Dedifferentiated amniotic fluid mesenchymal stem cell (primary cell): ENCODE results near the gene METTL2B.

Experiments
- DNase-seq: peaks from one replicate; pipeline ENCODE4 v3.0.0-alpha.2; 2016; ENCODE audit errors: extremely low spot score

Gene METTL2B, protein sequence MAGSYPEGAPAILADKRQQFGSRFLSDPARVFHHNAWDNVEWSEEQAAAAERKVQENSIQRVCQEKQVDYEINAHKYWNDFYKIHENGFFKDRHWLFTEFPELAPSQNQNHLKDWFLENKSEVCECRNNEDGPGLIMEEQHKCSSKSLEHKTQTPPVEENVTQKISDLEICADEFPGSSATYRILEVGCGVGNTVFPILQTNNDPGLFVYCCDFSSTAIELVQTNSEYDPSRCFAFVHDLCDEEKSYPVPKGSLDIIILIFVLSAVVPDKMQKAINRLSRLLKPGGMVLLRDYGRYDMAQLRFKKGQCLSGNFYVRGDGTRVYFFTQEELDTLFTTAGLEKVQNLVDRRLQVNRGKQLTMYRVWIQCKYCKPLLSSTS

DNA sequence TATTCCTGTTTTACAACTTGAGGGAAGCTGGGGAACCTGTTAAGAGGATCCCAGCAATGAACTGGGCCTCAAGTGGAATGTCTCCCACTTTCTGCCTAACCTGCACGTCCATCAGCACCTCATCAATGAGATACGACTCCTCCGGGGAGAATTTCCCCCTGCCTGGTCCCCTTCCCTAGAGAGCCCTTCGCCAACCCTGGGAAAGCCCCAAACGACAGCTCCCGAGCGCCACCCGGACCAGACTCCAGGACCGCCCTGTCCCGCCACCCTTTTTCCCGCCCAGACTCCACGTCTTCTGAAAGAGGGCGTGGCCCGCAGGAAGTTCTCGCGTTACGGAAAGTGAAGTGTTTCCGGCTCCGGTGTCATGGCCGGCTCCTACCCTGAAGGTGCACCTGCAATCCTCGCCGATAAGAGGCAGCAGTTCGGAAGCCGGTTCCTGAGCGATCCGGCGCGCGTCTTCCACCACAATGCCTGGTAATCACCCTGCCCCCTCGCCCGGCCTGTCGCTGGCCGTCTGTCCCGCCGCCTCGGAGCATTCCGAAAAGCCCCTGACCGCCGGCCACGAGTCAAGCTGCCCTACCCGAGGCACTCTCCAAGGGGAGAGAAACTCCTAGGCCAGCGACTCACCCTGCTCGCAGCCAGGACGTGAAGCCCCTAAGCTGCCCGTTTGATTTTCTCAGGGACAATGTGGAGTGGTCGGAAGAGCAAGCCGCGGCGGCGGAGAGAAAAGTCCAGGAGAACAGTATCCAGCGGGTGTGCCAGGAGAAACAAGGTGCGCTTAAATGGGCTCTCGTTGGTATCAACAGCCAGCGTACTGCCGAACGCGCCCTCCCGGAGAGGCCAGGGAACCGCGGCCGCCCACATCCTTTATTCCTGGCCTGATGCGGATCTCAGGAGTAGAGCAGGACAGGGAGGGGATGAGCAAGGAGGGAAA lies at the start of gene METTL2B:
Gene METTL2B (plus strand): TSS at position 347 of the 934 bp plus-strand sequence. CDS start 18 bp downstream, at position 365.
- peak; percentile 90 for DNase-seq

DNA sequence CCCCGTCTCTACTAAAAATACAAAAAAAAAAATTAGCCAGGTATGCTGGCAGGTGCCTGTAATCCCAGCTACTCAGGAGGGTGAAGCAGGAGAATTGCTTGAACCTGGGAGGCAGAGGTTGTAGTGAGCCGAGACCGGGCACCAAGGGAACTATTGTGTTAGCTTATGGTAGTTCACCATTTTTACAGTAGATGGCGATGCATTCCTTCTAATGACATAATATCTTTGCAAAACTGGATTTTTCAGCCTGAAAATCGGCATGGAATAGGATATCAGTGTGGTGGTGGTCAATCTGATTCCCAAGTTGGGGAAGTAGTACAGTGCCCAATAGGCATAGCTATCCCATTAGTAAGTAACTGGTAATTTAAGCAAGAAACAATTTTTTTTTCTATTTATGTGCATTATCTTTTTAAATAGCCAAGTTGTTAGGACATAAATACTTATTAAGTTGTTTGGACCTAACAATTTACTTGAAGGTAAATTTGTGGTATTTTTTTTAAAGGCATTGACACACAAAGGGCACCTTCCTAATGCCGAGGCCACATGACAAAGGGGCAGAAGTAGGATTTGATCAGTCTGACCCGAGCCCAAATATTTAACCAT lies 49.2 kb upstream of the METTL2B start:
- DNase-seq: peak; percentile 67

GRCh38 chr7:128430207-128430606 lies 46.3 kb upstream of the METTL2B start:
- DNase-seq: no peak

DNA sequence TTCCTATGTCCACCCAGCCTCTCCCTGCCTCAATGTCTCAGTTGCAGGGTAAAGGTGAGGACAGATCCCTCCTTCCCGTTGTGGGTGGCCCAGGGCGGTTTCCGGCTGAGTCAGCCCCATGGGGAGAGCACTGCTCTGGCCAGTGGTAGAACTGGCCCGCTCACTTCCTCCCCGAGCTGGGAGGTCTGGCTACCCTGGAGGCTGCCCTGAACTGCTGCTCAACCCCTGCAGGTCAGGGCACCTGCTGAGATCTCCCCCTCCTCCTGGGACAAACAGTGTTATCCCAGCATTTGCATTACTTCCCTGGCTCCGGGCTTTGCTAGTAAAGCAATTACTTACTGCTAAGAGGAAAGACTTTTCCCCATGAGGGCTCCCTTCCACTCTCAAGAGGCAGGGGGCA lies 45.3 kb upstream of the METTL2B start:
- no peak for DNase-seq

GRCh38 chr7:128431754-128432153 lies 44.8 kb upstream of the METTL2B start:
- DNase-seq: no peak

DNA sequence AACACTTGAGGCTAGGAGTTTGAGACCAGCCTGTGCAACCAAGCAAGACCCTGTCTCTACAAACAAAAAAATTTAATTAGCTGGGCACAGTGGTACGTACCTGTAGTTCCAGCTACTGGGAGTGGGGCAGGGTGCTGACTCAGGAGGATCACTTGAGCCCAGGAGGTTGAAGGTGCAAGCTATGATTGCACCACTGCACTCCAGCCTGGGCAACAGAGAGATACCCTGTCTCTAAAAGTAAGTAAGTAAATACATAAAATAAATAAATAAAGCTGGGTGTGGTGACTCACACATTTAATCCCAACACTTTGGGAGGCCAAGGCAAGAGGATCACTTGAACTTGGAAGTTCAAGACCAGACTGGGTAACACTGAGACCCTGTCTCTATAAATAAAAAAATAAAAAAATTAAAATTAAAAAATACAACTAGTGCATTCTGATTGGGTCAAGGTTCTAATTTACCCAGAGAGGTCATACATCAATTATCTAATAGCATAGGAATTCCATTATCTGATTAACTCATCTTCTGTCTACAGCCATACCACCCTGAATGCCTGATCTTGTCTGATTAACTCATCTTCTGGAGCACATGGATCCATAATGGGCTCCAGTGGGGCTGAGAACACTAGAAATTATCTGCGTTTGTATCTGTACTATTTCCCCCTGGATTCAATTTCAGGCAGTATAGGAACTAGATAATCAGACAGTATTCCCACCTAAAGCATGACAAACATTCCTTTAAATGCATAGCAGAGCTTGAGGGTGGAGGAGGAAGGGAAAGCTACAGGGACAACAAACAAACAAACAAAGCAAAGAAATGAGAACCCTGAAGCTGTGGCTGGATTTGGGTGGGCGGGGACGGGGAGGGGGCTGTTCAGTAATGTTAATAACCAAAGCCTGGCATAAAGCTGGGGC lies 41.9 kb upstream of the METTL2B start:
- DNase-seq: no peak

DNA sequence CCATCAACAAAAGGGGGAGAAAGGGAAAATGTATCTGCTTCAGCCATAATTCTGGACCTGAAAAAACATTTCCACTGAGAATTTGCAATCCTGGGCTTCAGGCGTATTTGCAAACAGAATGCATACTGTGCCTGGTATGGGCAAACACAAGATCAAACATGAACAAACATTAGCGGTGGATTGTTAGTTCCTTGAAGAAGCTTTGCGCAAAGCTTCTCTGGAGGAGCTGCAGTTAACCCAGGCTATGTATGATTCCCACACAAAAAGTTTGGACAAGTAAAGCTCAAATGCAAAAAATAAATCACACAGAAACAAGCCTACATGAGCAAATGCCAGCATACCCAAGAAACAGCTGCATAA lies 41.2 kb upstream of the METTL2B start:
- no peak for DNase-seq

GRCh38 chr7:128437426-128438332 lies 38.9 kb upstream of the METTL2B start:
- DNase-seq: no peak

GRCh38 chr7:128442356-128442755 lies 34.2 kb upstream of the METTL2B start:
- no peak for DNase-seq

- no peak for DNase-seq
Observed at GRCh38 chr7:128443831-128444600, 32.5 kb upstream of the METTL2B start.

DNA sequence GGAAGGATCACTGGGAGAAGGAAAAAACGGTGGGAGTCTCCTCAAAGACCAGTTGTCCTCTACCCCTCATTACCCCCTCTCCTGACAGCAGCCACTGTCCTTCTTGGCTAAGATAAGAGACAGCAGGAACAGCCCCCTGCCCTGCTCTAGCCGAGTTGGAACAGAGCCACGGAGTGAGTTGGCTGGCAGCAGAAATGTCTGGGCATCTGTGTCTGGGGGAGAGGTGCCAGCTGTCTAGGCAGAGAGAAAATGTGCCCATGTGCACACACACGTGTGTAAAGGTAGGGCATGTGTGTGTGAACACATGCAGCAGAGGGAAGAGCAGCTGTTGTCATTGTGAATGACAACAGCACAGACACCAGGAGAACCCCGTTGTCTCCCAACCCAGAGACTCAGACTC lies 30.2 kb upstream of the METTL2B start:
- DNase-seq: no peak

- no peak for DNase-seq
Observed at GRCh38 chr7:128447941-128448564, 28.5 kb upstream of the METTL2B start.

DNA sequence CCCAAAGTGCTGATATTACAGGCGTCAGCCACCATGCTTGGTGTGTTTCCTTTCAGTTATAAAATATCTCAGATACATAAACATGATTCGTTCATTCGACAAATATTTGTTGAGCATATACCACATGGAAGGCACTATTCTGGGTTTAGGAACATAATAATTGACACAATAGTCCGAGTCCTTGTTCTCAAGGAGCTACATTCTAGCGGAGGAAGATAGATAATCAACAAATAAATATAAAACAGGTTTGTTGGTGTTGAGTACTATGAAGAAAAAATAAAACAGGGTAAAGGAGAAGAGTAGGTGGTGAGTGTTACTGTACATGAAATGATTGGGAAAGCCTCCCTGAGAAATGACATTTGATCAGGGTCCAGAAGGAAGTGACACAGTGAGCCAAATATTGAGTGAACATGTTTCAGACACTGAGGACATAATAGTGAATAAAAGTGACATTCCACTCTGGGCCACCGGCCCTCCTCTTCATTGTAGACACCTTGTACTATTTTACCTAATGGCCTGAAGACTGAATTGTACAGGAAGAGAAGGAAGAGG lies 27.7 kb upstream of the METTL2B start:
- no peak for DNase-seq

DNA sequence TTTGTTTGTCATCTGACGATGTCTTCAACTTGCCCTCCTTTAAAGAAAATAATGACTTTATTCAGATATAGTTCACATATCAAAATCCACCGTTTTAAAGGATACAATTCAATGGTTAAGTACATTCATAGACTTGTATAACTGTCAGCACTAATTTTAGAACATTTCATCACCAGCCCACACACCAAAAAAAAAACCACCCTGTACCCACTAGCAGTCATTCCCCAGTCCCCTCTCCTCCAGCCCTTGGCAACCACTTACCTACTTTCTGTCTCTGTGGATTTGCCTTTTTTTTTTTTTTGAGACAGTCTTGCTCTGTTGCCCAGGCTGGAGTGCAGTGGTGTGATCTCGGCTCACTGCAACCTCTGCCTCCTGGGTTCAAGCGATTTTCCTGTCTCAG lies 26.1 kb upstream of the METTL2B start:
- DNase-seq: no peak

GRCh38 chr7:128450913-128451312 lies 25.6 kb upstream of the METTL2B start:
- no peak for DNase-seq

DNA sequence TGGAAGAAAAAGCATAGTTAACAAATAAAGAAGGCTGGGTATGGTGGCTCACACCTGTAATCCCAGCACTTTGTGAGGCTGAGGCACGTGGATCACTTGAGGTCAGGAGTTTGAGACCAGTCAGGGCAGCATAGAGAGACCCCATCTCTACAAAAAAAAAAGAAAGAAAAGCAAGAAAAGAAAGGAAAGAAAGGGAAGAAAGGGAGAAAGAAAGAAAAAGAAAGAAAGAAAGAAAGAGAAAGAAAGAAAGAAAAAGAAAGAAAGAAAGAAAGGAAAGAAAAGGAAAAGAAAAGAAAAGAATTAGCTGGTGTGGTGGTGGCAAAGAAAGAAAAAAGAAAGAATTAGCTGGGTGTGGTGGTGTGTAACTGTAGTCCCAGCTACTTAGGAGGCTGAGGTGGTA lies 24.0 kb upstream of the METTL2B start:
- DNase-seq: no peak

DNA sequence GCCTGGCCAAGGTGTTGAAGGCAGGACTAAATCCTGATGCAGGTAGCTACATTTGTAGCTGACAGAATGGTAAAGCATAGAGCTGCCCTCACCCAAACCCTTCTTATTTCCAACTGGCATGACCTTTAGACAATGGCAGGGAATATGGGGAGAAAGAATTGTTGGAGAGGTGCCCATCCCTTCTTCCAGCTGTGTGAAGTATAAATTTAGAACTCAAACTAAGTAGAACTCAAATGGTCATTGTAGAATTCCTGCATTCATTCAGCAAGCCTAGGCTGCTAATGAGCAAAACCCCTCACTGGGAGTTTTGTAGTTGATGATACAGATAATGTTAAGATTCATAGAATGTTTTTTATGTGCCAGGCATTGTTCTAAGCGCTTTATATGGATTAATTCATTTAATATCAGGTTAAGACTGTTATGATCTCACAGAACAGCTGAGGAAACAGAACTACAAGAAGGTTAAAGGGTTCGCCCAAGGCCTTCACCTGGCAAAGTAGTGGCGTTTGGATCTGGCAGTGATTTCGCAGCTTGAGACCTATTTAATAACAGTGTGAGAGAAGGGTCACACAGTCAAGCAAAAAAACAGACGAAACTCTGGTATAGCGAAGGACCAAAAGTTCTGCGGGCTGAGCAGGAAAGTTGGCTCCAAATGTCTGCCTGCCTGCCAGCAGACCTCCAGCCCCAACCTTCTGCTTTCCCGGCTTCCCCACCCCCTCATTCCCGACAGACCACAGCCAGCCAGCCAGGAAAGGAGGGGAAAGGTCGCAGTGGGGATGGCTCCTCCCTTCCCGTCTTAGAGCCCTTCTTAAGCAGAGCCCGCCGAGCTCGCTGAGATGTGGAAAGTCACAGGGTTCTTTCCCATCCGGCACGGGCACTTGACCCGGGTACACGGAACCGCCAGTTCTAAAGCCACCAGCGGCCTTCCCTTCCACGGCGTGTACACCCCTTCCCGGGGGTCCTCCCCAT lies 22.4 kb upstream of the METTL2B start:
- DNase-seq: no peak
